Activated naive CD4-positive, alpha-beta T cell treated with anti-CD3 and anti-CD28 coated beads, Interleukin-2, amount 50 U/mL, for 72 hours (primary cell): ENCODE measurements around the gene HRCT1. TPM values are rescaled to one million over a fixed set of nuclear protein-coding genes. Genes with fewer than 3 reads are reported as not detected.
"Not testable (repeated sequence)": the region's sequence is repeated elsewhere in the genome, so short reads cannot be mapped to it uniquely, and the experiment has no call there.

Experiments
- ATAC-seq, 2 donors: fragments of 150-1000 bp; cut with Tn5 transposase; 2 replicates each; pipeline ENCODE4 v1.10.0; 2021; ENCODE audit warnings: mild to moderate bottlenecking in 2 of 2, moderate library complexity in 2 of 2
- DNase-seq, 2 donors: peaks; one replicate each; pipeline ENCODE4 v3.0.0; 2021 to 2022; ENCODE audit warnings: low spot score in 2 of 2
- H3K27ac Mint-ChIP-seq, 2 donors: one replicate each; pipeline ENCODE4 v1.8.0; 2022; ENCODE audit warnings: mild to moderate bottlenecking in 2 of 2, mixed read lengths in 2 of 2
- H3K36me3 Mint-ChIP-seq, 2 donors: one replicate each; pipeline ENCODE4 v1.8.0; 2022; ENCODE audit warnings: mixed read lengths in 2 of 2
- H3K9me3 Mint-ChIP-seq, 2 donors: one replicate each; pipeline ENCODE4 v1.8.0; 2022; ENCODE audit warnings: mixed read lengths in 2 of 2
- total RNA-seq, 2 donors: library from RNA; stranded (reverse); gene quantifications; one replicate each; pipeline ENCODE4 v1.2.3, GENCODE V29; 2022

HRCT1 gene
- total RNA-seq, 2 donors from 2014 or later, result not detected

DNA sequence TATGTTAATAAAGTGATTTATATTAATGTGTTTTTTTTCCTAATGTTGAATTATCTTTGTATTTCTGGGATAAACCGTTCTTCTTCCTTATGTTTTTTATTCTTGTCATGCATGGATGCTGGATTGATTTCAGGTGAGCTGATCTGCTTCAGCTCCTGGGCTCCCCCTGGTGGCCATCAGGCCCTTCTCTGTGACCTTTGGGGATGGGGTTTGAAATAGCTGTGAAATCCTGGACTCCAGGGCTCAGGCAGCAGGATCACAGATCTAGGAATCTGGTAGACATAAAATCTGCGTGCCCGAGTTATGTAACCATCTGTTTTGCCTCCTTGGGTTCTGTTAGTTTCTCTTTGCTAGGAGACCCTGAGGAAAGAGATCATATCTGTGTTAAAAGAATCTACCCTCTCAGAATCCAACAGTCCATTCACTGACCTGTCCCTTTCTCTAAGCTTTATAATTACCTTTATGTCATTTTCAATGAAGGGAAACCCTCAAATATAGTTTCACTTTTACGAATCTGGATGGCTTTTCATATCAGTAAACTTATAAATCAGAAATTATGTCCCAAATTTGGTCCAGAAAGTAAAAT lies 23.6 kb upstream of the HRCT1 start:
- H3K9me3 Mint-ChIP-seq, result peaks cover 3 to 6% of the 10 kb centered on the region in 2 donors
- peak overlapping the region in 1 of 2 donors; percentile 3 for H3K27ac Mint-ChIP-seq
- H3K36me3 Mint-ChIP-seq, result peaks cover 6 to 7% of the 10 kb centered on the region in 2 donors
- DNase-seq (peak; percentile 71 to 81), ATAC-seq (peak; percentile 68 to 80)

DNA sequence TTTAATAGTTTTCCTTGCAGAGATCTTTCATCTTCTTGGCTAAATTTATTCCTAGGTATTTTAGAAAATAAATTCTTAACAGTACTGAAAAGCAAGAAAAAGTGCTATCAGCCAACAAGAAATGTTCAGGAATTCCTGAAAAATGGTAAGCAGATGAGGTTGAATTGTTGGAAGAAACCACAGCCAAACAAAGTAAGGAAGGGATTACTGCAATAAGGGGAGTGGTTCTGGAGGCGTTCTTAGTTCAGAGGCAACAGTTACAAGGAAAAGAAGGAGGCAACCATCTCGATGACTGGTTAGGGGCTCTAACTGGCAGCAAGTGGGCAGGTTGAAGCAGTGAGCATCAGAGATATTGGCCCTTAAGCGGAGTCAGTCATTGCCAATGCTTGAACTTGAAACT lies 23.0 kb upstream of the HRCT1 start:
- no peak for DNase-seq
- no peaks in the 10 kb centered on the region for H3K9me3 Mint-ChIP-seq
- H3K36me3 Mint-ChIP-seq, result peaks cover 0 to under 1% of the 10 kb centered on the region in 2 donors
- H3K27ac Mint-ChIP-seq, result no peak overlapping the region
- ATAC-seq, result no peak

DNA sequence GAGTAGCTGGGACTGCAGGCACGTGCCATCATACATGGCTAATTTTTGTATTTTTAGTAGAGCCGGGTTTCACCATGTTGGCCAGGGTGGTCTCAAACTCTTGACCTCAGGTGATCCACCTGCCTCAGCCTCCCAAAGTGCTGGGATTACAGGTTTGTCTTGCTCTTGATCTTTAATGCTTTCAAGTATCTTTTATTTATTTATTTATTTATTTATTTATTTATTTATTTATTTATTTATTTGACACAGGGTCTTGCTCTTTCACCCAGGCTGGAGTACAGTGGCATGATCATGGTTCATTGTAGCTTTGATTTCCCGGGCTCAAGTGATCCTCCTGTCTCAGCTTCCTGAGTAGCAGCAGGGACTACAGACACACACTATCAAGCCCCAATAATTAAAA lies 21.1 kb upstream of the HRCT1 start:
- not testable (repeated sequence) for ATAC-seq, H3K27ac Mint-ChIP-seq, H3K9me3 Mint-ChIP-seq, H3K36me3 Mint-ChIP-seq, DNase-seq

DNA sequence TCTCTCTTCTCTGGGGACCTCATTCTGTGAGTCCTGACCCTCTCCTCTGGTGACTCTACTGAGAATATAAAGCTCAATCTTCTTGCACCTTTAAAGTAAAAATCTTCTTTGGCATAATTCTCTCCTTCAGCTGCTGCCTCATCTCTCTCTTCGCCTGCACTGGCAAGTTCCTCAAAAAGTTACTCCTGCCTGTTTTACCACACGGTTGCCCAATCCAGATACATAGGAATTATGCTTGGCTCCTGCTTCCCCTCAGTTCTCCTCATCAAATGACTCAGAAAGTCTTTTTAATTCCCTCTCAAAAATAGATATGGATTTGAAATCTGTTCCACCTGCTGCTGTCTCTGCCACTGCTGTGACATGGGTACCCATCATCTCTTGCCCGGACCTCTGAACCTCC lies 14.4 kb upstream of the HRCT1 start:
- Mint-ChIP-seq H3K9me3 (no peaks in the 10 kb centered on the region), H3K36me3 (no peaks in the 10 kb centered on the region), H3K27ac (no peak overlapping the region)
- no peak for ATAC-seq
- no peak for DNase-seq

DNA sequence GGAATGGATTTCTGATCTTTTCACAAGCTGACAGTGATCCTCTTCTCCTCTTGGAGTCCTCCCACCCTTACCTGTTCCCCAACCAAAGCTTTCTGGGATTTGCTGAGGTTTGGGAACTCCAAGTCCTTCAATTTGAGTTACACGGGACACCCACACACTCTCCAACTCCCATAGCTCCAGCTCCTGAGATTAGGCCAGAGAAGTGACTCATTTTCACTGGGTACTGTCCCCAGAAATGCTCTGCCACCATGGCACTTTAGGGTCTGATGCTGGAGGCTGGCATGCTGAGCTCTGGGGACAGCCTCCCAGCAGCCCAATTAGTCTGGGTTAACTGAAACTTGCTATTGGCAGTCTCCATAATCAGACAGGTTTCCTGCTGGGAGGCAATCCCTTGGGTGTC lies 14.0 kb upstream of the HRCT1 start:
- ATAC-seq (no peak), DNase-seq (no peak)
- H3K36me3 Mint-ChIP-seq, result no peaks in the 10 kb centered on the region
- H3K9me3 Mint-ChIP-seq, result no peaks in the 10 kb centered on the region
- no peak overlapping the region for H3K27ac Mint-ChIP-seq

DNA sequence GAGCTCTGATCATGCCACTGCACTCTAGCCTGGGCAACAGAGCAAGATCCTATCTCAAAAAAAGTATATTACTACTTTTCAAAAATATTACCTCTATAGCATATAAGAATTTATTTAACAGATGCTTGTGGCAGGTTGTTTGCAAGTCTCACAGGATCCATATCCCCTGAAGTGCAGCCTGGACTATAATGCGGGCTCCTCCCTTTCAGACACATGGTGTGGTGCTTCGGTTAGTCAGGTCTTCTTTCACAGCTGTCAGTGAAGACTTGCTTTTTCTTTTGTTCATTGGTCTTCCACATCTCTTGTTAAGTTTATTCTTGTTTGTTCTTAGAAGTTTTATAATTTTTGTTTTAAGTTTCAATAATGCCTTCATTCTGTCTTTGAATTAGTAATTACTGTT lies 9.4 kb upstream of the HRCT1 start:
- Mint-ChIP-seq H3K9me3 (no peaks in the 10 kb centered on the region), H3K27ac (no peak overlapping the region), H3K36me3 (no peaks in the 10 kb centered on the region)
- ATAC-seq (no peak), DNase-seq (no peak)

DNA sequence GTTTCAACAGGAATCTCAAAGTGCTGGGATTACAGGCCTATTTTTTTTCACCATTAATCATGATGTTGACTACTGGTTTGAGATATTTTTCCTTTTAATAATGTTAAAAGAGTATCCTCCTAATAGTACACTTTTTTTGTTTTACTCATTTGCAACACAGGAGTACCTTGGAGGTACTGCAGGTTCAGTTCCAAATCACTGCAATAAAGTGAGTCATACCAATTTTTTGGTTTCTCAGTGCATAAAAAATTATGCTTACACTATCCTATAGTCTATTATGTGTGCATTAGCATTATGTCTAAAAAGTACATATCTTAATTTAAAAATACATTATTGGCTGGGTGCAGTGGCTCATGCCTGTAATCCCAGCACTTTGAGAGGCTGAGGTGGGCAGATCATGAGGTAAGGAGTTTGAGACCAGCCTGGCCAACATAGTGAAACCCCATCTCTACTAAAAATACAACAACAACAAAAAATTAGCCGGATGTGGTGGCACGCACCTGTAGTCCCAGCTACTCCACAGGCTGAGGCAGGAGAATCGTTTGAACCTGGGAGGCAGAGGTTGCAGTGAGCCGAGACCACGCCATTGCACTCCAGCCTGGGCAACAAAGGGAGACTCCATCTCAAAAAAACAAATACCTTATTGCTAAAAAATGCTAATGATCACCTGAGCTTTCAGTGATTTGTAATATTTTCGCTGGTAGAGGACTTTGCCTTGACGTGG lies 8.5 kb upstream of the HRCT1 start:
- not testable (repeated sequence) for ATAC-seq, DNase-seq, H3K9me3 Mint-ChIP-seq, H3K27ac Mint-ChIP-seq, H3K36me3 Mint-ChIP-seq

DNA sequence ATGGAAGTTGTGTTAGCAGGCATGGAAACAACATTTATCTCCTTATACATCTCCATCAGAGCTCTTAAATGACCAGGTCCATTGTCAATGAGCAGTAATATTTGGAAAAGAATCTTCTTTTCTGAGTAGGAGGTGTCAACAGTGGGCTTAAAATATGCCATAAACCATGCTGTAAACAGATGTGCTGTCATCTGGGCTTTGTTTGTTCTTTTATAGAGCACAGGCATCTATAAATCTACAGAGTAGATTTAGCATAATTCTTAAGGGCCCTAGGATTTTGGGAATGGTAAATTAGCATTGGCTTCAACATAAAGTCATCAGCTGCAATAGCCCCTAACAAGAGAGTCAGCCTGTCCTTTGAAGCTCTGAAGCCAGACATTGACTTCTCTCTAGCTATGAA lies 7.7 kb upstream of the HRCT1 start:
- ATAC-seq, result no peak
- no peaks in the 10 kb centered on the region for H3K9me3 Mint-ChIP-seq
- no peak overlapping the region for H3K27ac Mint-ChIP-seq

DNA sequence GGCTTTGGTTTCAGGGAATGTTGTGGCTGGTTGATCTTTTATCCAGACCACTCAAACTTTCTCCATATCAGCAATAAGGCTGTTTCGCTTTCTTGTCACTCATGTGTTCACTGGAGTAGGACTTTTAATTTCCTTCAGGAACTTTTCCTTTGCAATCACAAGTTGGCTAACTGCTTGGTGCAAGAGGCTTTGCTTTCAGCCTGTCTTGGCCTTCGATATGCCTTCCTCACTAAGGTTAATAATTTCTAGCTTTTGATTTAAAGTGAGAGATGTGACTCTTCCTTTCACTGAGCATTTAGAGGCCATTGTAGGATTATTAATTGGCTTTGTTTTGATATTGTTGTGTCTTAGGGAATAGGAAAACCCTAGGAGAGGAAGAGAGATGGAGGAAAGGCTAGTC lies 7.0 kb upstream of the HRCT1 start:
- H3K9me3 Mint-ChIP-seq, result no peaks in the 10 kb centered on the region
- no peak for ATAC-seq
- no peak overlapping the region for H3K27ac Mint-ChIP-seq
- no peak for DNase-seq
- H3K36me3 Mint-ChIP-seq, result no peaks in the 10 kb centered on the region

More for the DNA sequence above, 7.7 kb upstream of the HRCT1 start:
- DNase-seq, result no peak
- H3K36me3 Mint-ChIP-seq, result no peaks in the 10 kb centered on the region

DNA sequence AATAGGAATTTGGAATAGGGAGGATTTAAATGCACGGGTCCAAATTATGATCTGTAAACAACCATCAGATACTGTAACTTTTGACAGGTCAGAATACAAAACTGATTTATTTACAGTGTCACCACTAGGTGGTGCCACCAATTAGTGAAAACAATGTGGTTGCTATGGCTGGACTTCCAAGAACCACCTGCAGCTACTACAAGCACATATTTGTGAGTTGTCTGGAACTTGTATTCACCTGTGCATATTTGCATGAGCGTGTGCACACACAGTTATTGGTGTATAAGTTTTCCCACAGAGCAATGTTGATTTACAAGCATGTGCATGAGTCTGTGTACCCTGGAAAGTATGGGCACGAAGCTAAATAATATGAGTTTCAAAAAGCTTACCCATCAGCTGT lies 3.0 kb upstream of the HRCT1 start:
- ATAC-seq (peak; percentile 56 to 61), DNase-seq (peak in 1 of 2 donors; percentile 50)
- no peaks in the 10 kb centered on the region for H3K9me3 Mint-ChIP-seq
- H3K27ac Mint-ChIP-seq, result no peak overlapping the region
- no peaks in the 10 kb centered on the region for H3K36me3 Mint-ChIP-seq

DNA sequence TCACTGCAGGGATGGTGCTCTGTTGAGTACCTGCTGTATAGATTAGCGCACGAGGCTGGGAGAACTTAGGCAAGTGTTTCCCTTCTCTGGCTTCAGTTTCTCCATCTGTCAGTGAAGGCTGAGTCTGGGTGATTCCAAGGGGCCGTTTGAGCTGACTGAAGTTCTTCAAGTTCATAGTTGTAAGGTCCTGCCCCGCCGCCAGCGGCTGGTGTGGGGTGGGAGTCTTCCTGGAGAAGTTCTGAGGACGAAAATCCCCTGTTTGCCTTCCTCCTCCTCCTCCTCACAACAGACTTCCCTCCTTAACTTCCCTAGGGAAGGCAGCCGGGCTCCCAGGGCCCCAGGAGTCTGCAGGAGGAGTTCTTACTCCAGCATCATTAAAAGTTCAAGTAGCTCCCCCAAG lies 1.7 kb upstream of the HRCT1 start:
- H3K9me3 Mint-ChIP-seq, result no peaks in the 10 kb centered on the region
- ATAC-seq, result no peak
- H3K36me3 Mint-ChIP-seq, result no peaks in the 10 kb centered on the region
- H3K27ac Mint-ChIP-seq, result no peak overlapping the region
- no peak for DNase-seq

DNA sequence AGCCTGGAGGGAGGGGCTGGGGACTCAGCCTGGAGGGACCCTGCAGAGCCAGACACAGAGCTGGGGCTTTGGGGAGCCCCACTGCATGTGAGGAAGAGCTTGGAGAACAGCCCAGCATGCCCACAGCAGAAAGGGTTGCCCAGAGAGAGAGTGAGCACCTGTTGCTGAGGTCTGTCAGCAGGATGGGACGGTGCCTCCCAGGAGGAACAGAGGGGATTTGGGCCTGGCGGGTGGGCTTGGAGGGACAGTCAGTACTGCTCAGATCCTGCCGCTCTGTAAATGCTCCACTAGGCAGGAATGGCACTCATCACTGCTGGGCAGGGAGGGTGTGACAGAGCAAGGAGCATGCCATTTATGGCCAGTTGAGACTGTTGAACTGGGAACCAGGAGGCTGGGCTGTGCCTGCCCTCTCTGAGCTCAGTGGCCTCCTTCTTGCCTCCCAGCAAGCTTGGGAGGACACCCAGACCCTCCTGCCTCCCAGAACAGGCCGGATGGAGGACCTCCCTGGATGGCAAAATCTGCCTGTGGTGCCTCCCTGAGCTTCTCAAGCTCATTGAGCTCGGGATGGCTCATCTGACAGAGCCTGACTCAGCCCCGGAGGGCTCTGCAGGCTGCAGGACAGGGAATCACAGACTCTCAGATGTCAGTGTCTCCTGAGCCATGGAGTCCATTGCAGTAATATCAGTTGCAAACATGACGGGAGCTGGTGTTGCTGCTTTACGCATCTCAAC lies 786 bp upstream of the HRCT1 start:
- no peak for DNase-seq
- Mint-ChIP-seq H3K27ac (peak overlapping the region in 1 of 2 donors; percentile 15), H3K9me3 (no peaks in the 10 kb centered on the region), H3K36me3 (no peaks in the 10 kb centered on the region)
- ATAC-seq, result no peak

DNA sequence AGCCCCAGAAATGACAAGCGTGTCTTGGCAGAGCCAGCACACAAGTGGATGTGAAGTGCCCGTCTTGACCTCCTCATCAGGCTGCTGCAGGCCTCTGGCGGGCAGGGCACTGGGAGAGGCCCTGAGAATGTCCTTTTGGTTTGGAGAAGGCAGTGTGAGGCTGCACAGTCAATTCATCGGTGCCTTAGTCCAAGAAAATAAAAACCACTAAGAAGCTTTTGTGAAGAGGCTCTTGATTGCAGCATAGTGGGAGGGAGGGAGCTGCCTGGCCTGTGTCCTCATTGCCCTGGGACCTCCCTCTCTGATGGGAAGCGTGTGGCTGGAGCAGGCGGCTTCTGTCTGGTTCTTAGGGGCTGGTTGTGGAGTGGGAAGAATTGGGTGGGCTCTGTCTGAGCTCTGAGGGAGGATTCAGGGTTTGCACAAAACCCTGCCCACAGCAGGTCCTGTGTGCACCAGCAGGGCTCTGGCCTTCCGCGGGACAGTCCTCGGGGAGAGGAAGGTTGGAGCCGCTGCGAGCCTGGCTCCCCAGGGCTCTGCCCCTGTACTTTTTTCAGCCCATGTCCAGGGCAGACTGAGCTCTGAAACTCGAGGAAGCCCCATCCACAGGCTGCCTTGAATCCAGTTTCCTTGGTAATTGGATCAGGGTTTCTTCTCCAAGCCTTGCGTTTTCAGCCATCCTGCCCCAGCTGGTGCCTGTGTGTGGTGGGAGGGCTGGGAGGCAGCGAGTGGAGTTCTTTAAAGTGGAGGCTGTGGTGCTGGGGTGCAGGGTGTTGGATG lies 1.1 kb downstream of the HRCT1 start:
- Mint-ChIP-seq H3K27ac (no peak overlapping the region), H3K9me3 (no peaks in the 10 kb centered on the region), H3K36me3 (no peaks in the 10 kb centered on the region)
- DNase-seq (no peak), ATAC-seq (no peak)

DNA sequence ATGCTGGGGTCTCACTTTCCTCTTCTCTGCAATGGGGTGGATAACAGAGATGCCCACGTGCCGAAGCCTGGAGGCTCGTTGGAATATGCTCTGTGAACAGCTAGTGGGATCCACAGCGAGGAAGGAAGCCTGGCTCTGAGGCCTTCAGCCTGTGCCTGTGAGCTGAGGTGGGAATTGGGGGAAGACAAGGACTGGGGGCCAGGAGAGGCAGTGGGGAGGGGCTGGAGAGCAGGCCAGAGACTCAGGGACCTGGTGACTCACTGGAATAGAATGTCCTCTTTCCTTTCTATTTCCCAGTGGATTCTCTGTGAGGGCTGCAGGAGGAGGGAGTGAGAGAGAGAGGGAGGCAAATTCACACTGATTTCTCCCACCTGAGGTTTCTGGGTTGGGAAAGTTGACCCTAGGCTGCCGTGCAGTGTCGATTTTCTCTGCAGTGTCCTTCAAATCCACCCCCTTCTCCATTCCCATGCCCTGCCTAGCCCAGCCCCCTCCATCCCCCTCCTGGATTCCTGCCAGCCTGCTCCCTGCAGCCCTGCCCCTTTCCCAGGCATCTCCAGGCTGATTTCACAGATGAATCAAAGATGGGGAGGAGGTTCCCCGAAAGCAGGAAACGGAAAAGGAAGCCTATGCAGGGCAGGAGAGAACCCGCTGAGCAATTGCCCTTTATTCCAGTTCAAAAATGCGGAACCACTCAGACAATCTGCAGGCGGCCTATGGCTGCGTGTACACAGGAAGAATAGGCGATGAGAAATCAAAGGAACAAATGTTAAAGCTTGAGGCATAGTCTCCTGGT lies 1.9 kb downstream of the HRCT1 start:
- H3K9me3 Mint-ChIP-seq, result no peaks in the 10 kb centered on the region
- DNase-seq, result no peak
- H3K36me3 Mint-ChIP-seq, result no peaks in the 10 kb centered on the region
- ATAC-seq, result peak in 1 of 2 donors; percentile 51
- no peak overlapping the region for H3K27ac Mint-ChIP-seq

DNA sequence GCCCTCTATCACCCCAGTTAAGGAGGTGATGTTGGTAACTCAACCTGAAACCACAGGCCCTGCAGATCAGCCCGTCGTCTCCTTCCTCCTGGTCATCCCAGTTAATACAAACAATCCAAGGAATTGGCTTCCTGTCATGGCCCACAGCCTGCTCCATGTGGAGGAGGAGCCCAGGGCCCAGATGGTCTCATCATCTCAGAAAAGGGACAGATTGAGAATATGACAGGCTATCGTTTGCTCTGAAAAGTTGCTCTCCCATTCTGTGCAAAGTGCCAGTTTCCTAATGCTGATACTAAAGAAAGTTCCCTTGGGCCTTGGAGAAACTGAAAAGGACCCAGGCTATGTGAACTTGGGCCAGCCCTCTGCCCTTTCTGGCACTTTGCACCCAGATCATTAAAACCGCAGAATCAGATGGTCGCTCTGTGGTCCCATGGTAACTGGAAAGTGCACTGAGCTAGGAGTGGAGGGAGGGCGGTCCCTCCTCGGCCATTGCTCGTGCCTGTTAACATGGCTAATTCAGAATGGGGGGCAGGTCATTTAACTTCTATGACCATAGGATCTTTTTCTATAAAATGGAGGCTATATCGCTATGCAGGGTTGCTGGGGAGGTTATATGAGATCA lies 2.6 kb downstream of the HRCT1 start:
- H3K27ac Mint-ChIP-seq, result peak overlapping the region; percentile 1 to 6
- no peaks in the 10 kb centered on the region for H3K9me3 Mint-ChIP-seq
- no peaks in the 10 kb centered on the region for H3K36me3 Mint-ChIP-seq
- ATAC-seq (no peak), DNase-seq (no peak)

DNA sequence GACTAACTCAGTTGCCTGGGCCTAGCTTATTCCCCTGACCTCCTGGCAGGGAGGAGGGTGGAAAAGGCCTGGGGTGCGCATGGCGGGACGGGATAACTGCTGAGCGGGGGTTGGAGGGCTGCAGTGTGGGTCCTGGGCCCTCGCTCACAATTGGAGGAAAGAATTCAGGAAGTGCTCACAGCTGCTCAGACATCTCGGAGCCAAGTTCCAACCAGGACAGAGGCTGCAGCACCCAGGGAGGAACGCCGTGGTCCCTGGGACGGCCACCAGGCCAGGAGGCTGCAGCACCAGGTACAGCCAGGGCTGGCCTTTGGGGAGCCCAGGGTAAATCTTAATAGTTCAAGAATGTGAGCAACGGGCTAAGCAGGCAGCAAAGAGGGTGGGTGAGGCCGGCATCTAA lies 3.3 kb downstream of the HRCT1 start, which contains the start of gene SPAAR:
Gene SPAAR, plus strand, starts transcription at position 217 of the 400 bp plus-strand sequence. CDS start 974 bp downstream, outside the sequence.
- Mint-ChIP-seq H3K27ac (peak within 1 kb of the TSS; percentile 1 to 6), H3K9me3 (no peaks in the 10 kb centered on the region), H3K36me3 (no peaks in the 10 kb centered on the region)
- ATAC-seq (no peak), DNase-seq (no peak)
